CD4-positive, alpha-beta T cell treated with Interleukin-6 for 4 hours (primary cell): ENCODE measurements around the gene KRT85.
"Not testable (repeated sequence)": the region's sequence is repeated elsewhere in the genome, so short reads cannot be mapped to it uniquely, and the experiment has no call there.

Experiments used
- DNase-seq: peaks from one replicate; pipeline ENCODE4 v3.0.0-alpha.2; 2020; ENCODE audit warnings: mixed read lengths

Gene KRT85

DNA sequence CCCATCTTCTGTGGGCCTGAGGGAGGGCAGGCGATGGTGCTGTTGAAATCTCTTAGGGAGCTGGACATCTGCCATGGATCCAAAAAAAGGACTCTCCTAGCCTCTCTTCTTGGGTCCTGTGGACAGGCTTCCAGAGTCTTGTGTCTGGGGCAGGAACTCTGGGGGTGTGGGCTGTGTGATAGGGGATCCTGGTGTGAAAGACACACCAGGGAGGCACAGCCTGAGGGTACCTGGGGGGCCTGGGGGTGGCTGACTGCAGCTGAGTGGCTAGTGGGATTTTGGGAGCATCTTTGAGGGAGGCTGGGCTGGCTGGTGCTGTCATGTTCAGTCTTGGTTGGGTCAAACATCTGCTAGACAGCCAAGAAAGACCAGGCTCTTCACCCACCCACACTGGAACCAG, 44.3 kb downstream of the KRT85 start:
- DNase-seq = no peak

DNA sequence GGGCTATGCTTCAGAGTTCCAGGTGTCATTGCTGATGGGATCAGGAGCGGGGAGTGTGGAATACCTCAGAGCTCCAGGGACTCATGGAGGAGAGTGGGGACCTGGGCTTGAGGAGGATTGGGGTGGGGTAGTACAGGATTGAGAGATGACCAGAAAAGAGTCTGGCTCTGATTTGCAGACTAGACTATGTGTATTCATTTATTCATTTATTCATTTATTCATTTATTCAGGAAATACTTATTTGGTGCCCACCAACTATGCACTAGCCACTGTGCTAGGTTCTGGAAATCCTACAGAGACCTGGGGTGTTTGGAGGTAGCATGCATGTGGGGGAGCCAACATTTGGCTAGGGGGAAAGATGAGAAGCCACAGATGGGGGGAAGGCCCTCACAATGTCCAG, 45.2 kb downstream of the KRT85 start:
- DNase-seq = no peak

DNA sequence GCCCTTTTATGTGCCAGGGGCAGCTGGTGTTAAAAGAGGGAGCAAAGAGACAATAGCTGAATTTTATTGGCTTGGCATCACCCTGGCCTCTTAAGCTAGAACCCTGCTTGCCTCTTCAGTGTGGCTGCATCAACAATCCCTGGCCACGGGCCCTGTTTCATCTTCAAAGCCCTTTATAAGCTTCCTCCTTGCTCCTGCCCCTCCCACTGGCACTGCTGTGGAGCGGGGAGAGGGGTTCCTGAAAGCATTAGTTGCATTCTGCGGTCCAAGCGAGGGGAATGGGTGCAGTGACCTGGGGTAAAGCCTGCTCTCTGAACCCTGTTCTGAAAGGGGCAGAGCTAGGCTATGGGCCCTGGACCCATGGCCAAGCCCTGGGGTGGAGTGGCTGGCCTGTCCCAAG, 45.9 kb downstream of the KRT85 start:
- DNase-seq = no peak

DNA sequence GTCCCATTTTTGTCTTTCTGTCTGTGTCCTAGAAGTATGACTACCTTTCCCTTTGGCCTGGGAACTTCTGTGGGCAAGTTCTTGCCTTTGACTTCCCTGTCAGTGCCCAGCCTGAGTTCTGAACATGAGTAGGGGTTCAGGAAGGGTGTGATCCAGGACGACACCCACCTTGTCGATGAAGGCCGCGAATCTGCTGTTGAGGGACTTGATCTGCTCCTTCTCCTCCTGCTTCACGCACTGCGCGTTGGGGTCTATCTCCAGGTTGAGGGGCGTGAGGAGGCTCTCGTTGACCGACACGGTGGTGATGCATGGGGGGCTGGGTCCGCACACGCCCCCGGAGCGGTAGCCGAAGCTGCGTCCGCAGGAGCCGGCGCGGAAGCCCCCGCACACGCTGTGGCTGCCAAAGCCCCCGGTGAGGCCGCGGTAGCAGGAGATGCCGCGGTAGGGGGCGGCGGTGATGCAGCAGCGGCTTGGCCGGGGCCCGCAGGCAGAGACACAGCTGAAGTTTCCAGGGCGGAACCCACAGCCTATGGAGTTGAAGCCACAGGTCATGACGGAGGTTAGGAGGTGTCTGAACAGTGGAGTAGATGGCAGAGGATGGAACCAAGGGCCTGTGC, 46.4 kb downstream of the KRT85 start, which contains the start of gene KRT83:
Gene KRT83 (minus strand): TSS at position 615 of the 617 bp plus-strand sequence. CDS start 63 bp downstream, at position 552.
- no peak for DNase-seq

DNA sequence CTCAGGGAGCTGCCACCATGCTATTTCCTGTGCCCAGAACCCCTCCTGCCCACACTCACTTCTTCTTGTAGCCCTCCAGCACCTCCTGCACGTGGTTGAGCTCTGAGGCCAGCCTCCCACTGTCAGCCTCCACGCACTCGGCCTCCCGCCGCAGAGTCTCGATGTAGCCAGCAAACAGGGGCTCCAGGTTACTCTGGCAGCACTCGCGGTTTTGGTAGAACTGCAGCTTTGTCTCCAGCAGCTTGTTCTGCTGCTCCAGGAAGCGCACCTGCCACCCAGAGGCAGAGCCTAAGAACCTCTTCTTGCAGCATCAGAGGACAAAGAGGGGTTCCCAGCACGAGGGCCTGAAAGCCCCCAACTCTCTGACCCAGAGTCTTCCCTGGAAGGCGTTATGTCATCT, 48.2 kb downstream of the KRT85 start:
- no peak for DNase-seq

DNA sequence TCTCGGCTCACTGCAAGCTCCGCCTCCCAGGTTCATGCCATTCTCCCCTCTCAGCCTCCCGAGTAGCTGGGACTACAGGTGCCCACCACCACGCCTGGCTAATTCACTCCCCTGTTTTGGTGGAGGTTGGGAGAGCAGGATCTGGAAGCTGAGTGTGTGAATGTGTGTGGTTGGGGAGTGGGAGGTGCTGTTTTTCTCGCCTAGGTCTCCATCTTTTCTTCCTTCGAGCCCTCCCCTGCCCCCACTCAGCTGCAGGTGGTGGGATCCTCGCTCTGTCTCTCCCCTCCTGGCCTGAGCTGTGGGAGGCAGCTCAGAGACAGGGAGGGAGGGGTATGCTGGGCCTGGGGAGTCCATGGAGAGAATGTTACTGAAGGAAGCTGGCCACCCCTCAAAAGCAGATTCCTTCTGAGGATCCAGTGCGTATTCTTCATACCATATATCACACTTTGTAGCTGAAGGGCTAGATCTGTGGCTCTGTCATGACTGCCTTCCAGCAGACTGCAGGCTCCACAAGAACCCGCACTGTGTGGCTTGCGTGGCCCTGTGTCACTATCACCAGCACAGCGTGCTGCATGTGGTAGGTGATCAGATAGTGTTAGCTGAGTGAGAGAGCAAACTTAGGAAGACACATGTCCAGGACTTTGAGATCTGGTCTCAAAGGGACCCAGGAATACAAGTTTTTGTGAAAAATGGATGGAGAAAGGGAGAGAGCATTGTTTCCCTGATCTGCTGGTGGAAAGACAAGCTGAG, 48.9 kb downstream of the KRT85 start:
- DNase-seq = no peak

DNA sequence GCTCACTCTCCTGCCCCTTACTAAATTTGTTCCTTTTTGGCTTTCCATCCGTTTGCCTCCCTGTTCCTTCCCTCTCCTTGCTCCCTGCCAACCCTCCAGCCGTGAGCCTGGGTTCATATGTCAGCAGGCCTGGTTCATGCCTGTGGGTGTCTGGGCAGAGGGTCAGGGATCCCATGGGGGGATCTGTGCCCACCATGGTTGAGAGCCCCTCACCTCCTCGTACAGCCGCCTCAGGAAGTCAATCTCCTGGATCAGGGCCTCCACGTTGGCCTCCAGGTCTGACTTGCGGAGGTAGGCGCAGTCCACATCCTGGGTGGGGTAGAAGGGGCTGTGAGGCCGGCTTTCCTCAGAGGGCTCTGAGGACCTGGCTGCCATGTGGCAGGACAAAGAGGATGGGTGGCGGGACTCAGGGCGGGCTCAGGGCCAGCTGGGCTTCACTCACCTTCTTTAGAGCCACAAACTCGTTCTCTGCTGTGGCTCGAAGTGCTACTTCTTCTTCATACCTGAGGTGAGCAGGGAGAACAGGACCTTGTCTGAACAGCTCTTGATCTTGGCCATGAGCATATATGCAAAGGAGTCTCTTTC, 49.7 kb downstream of the KRT85 start:
- no peak for DNase-seq

DNA sequence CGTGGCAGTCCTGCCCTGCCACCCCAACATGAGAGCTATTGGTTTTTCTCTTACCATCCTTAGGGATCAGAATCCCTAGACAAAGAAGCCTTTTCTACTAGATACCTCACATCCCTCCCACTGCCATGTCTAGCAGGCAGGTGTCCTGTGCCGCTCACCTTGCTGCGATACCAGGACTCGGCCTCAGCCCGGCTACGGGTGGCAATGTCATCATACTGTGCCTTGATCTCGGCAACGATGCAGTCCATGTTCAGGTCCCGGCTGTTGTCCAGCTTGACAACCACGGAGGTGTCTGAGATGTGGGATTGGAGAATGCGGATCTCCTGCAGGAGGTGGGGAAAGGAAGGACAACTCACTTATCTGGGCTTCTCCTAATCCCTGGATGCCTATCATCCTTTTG, 50.6 kb downstream of the KRT85 start:
- DNase-seq = no peak

DNA sequence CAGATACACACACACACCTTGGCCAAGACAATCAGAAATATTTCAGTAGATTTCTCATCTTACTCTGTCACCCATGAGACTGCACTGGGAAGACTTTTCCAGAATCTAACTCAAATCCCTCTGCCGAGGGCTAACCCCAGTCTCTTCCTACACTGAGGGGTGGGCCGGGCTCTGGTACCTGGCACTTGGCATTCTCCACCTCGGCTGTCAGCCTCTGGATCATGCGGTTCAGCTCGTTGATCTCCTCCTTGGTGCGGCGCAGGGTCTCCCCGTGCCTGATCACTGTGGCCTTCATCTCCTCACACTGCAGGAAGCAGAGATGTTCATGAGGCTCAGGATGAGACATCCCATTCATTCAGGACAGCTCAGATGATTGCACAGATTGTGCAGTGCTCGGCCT, 51.0 kb downstream of the KRT85 start:
- DNase-seq = no peak

DNA sequence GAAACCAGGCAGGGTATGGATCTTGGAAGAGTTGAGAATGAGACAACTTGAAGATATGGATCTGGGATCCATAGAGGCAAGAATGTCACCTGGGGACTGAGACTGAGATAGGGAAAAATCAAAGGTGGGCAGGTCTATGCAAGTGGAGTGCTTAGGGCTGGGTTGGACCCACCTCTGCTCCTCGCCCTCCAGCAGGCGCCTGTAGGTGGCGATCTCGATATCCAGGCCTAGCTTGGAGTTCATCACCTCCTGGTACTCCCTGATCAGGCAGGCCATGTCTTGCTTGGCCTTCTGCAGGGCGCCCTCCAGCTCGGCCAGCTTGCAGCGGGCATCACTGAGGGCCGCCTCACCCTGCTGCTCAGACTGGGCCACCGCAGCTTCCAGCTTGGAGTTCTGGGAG, 51.6 kb downstream of the KRT85 start:
- DNase-seq = not testable (repeated sequence)

DNA sequence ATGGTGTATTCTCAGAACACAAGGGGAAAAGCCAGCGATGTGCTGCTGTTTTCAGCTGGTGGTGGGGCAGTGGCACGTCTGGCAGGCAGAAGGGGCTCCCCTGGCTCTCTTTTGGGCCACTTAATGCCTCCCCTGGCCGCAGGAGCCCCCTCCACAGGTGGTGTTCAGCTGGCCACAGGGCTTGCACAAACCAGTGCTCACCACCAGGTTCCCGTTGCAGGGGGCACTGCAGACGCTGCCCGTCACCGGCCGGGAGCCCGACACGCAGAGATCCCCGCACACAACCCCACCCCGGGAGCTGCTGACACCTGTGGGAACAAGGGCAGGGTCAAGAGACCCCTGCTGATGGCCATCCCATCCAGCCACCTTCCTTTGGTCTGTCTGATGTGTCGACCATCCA, 52.8 kb downstream of the KRT85 start:
- no peak for DNase-seq

DNA sequence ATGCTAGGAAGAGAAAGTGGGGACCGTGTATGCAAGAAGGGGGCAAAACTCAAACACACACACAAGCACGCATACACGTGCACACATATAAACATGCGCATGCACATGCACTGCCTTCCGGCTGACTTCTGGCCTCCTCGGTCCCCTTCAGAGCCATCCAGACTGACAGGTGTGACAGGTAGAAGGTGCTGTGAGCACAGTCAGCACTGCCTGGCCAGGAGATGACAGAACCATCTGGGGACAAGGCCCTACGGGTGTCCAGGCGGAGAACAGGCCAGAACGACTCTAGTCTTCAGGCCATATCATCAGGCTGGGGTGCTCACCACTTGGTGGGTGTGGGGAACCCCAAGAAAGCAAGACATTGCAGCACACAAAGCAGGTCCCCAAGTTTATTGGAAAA, 53.4 kb downstream of the KRT85 start:
- no peak for DNase-seq

DNA sequence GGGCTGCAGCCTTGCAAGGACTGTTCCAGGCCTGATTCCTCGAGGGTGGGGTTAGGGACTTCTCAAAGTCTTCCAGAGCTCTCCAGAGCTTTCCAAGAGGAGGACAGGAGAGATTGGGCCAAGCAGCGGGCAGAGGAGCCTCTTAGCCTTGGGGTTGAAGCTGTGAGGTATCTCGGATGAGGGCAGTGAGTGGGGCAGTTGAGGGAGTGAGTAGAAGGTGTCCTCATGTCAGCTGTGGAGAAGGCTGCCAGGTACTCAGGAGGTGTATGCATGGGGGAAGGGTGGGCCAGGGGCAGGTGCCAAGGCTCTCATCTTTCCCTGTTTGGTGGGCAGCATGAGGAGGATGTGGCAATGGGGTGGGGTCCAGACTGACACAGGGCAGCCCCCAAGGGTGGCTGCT, 53.8 kb downstream of the KRT85 start:
- DNase-seq = no peak

DNA sequence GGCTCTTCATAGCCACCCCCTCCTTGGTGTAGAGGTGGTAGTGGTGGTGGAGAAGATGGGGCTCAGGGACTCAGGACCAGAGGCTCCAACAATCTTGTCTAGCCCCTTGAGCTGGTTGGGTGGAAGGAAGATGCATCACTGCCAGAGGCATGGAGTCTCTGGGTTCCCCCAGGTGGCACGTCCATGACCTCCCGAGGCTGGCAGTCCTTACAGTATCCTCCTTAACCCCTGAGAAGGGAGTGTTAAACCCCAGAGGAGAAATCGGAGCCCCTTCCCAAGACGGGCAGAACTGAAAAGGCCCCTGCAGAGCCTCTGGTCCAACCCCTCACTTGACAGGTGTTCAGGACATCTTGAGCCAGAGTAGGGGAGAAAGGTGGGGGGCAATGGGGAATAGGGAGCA, 55.2 kb downstream of the KRT85 start:
- no peak for DNase-seq

DNA sequence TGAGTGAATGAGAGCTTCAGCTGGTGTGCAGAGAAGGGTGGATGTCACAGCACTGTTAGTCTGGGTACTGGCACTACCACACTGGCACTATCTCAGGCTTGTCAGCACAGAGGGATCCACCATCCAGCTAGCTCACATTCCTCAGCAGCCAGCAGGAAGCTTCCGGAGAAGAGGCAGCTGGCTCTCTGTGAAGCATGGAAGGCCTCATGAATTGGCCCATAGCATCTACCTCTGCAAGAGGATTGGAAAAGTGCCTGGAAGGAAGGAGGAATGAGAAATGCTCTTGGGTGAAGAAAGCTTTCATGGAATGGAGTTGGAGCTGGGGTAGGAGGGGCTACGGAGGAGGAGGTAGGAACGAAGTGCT, 56.0 kb downstream of the KRT85 start:
- no peak for DNase-seq

DNA sequence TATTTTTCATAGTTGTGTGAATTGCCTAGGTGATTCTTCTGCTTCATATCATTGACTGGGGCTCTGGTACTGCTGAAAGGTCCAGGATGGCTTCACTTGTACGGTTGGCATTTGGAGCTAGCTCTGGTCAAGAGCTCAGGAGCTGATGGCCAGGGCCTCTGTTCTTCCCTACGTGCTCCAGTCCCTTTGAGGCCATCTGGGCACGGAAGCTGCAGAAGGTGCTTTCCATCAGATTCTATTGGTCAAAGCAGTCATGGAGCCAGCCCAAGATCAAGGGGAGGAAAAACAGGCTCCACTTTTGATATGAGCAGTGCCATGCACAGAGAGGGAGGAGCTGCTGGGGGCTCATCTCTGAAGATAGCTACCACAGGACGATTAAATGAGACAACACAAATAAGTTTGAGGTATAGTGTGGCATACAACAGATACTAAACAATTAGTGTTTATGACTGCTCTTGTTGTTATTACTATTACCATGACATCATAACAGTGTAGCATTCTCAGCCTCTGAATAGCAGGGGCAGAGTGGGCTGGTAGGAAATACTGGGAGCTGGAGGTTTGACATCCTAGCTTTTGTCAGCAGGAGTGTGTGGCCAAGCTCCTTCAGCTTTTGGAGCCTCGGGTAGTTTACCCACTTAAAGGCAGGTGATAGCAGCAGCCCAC, 56.5 kb downstream of the KRT85 start:
- DNase-seq = no peak
